T-cell (primary cell): ENCODE measurements around the gene ELFN2. TPM values are rescaled to one million over a fixed set of nuclear protein-coding genes. Genes with fewer than 3 reads are reported as not detected.
"Not testable (repeated sequence)": the region's sequence is repeated elsewhere in the genome, so short reads cannot be mapped to it uniquely, and the experiment has no call there.

ENCODE experiments used
- ATAC-seq, 4 experiments: fragments of 200-7000 bp in 3 of 4; fragments of 150-1000 bp in 1 of 4; cut with Tn5 transposase; replicated peaks in 1 of 4; 1 replicate in 3 of 4; 2 replicates in 1 of 4; pipeline ENCODE4 v1.10.0; 2021; ENCODE audit warnings: moderate library complexity in 3 of 4, mild to moderate bottlenecking in 2 of 4, moderate number of reproducible peaks in 1 of 4
- CTCF ChIA-PET, 2 donors: fragments of 300-600 bp; sonication (Branson Sonifier 250); formaldehyde crosslinking; loops; one replicate each; lab custom pipeline; 2022; ENCODE audit warnings: antibody characterized with exemption in 2 of 2; lab: Charles Lee
- POLR2A ChIA-PET, 2 donors: fragments of 300-600 bp; sonication (Branson Sonifier 250); formaldehyde crosslinking; loops; one replicate each; lab custom pipeline; 2022; ENCODE audit warnings: antibody characterized with exemption in 2 of 2; lab: Charles Lee
- DNase-seq, 35 experiments: peaks; one replicate each; pipeline versions ENCODE4 v3.0.0 to v3.0.0-alpha.2; 2013 to 2023
- H3K27ac ChIP-seq: one replicate; pipeline ENCODE4 v1.5.1; 2013; ENCODE audit warnings: low read length
- H3K27me3 ChIP-seq, 2 experiments: replicated peaks in 1 of 2; 1 replicate in 1 of 2; 2 replicates in 1 of 2; pipeline versions ENCODE4 v1.6.1 to v1.7.0; 2013; ENCODE audit warnings: low read length in 1 of 2, mixed read lengths in 1 of 2; ENCODE audit not compliant: control insufficient read depth in 2 of 2, insufficient read depth in 2 of 2; ENCODE audit errors: extremely low read depth in 1 of 2
- H3K36me3 ChIP-seq, 2 donors: 1 replicate in 1 of 2; 2 replicates in 1 of 2; pipeline versions ENCODE4 v1.6.1 to v1.7.0; 2013; ENCODE audit warnings: low read length in 1 of 2; ENCODE audit not compliant: control insufficient read depth in 2 of 2, insufficient read depth in 1 of 2; ENCODE audit errors: extremely low read depth in 1 of 2
- H3K4me1 ChIP-seq, 2 experiments: 1 replicate in 1 of 2; 2 replicates in 1 of 2; pipeline versions ENCODE4 v1.6.1 to v1.7.0; 2013; ENCODE audit warnings: low read length in 2 of 2, mixed read lengths in 1 of 2; ENCODE audit not compliant: insufficient read depth in 2 of 2, control insufficient read depth in 1 of 2; ENCODE audit errors: extremely low read depth in 1 of 2
- H3K4me3 ChIP-seq, 2 donors: 1 replicate in 1 of 2; 2 replicates in 1 of 2; pipeline versions ENCODE4 v1.5.1 to v1.7.0; 2013; ENCODE audit warnings: mild to moderate bottlenecking in 2 of 2, low read length in 1 of 2, moderate library complexity in 1 of 2; ENCODE audit not compliant: control insufficient read depth in 1 of 2; ENCODE audit errors: extremely low read depth in 1 of 2
- H3K9me3 ChIP-seq: 2 replicates; pipeline ENCODE4 v1.7.0; 2013
- H3K27ac Mint-ChIP-seq, 2 donors: one replicate each; pipeline ENCODE4 v1.8.0; 2020 to 2021; ENCODE audit warnings: mild to moderate bottlenecking in 2 of 2, mixed read lengths in 2 of 2
- H3K27me3 Mint-ChIP-seq, 2 donors: one replicate each; pipeline ENCODE4 v1.8.0; 2021 to 2022; ENCODE audit warnings: mixed read lengths in 2 of 2
- H3K36me3 Mint-ChIP-seq: one replicate; pipeline ENCODE4 v1.8.0; 2021; ENCODE audit warnings: mixed read lengths
- H3K4me1 Mint-ChIP-seq, 3 donors: one replicate each; pipeline ENCODE4 v1.8.0; 2020 to 2022; ENCODE audit warnings: mixed read lengths in 3 of 3, mild to moderate bottlenecking in 1 of 3
- H3K4me3 Mint-ChIP-seq, 3 donors: one replicate each; pipeline ENCODE4 v1.8.0; 2020 to 2022; ENCODE audit warnings: mild to moderate bottlenecking in 3 of 3, mixed read lengths in 3 of 3, moderate library complexity in 3 of 3
- H3K9me3 Mint-ChIP-seq, 3 donors: one replicate each; pipeline ENCODE4 v1.8.0; 2020 to 2022; ENCODE audit warnings: mixed read lengths in 3 of 3
- WGBS: methylation state at CpG from one replicate; pipeline ENCODE4 v1.1.5; 2013; ENCODE audit warnings: missing lambda C conversion rate; ENCODE audit not compliant: insufficient coverage; 5-methylcytosine and 5-hydroxymethylcytosine counted together
- total RNA-seq, 35 experiments: library from RNA in 6 of 35; stranded (reverse) in 6 of 35; fragments of 120-200 nt in 1 of 35; gene quantifications; one replicate each; pipeline versions ENCODE4 v1.2.1 to v1.2.4 and lab custom pipeline; 2013 to 2026

ELFN2 gene
- total RNA-seq, 5 donors from 2014 or later (not counting 1 experiment from before 2014, with no cell fraction given), result 0.09 to 0.88 (median 0.70) TPM

DNA sequence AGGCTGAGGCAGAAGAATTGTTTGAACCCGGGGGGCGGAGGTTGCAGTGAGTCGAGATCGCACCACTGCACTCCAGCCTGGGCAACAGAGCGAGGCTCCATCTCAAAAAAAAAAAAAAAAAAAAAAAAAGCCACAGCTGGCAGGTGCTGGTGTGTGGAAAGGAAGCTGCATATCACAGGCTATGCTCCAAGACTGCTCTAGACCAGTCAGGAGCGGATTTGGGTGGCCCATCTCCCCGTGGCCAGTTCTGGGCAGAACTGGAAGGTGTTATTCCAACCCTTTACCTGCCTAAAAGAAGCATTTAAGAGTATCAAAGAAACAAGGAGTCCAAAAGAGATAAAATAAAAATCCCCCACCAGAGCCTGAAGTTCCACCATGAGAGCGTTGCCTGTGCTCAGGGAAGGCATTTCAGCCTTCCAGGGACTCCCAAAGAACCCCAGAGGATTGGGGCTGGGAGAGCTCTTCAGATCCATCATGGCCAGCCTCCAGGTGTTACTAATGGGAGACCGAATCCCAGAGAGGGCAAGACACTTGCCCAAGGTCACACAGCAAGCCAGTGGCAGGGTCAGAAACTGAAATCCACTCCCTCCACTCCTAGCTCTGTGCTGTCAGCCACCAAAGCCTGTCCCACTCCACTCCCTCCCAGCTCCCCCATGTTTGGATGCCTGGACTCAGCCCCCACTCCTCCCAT is 44.6 kb upstream of the ELFN2 start:
- peaks cover 0 to 4% of the 10 kb centered on the region in 2 experiments for H3K4me1 ChIP-seq
- peaks cover 35 to 88% of the 10 kb centered on the region in 2 donors for H3K36me3 ChIP-seq
- no peak overlapping the region for H3K27ac ChIP-seq
- no peaks in the 10 kb centered on the region for H3K9me3 ChIP-seq
- ATAC-seq (no peak), DNase-seq (no peak)
- H3K36me3 Mint-ChIP-seq, result peaks cover 45% of the 10 kb centered on the region
- CTCF ChIA-PET, result interaction anchor here (0.5 to 1.6 kb wide), 9 partner anchors 14 to 428 kb away, joined by 3 to 11 read pairs (median 6); partner anchors contain the start of gene MFNG (in 1 of the 2)
- no peaks in the 10 kb centered on the region for H3K9me3 Mint-ChIP-seq
- POLR2A ChIA-PET, result no interaction called here
- H3K27me3 ChIP-seq, result no peaks in the 10 kb centered on the region
- no peak overlapping the region for H3K27ac Mint-ChIP-seq
- no peaks in the 10 kb centered on the region for H3K27me3 Mint-ChIP-seq
- no peak overlapping the region for H3K4me3 ChIP-seq
- no peak overlapping the region for H3K4me3 Mint-ChIP-seq
- peaks cover 8 to 17% (median 14%) of the 10 kb centered on the region in 3 donors for H3K4me1 Mint-ChIP-seq
- 100% methylated on average over 3 of the region's 9 CpGs for WGBS

GRCh38 chr22:37470087-37470445 is 42.8 kb upstream of the ELFN2 start:
- Histone ChIP-seq H3K4me3 (no peak overlapping the region), H3K27me3 (no peaks in the 10 kb centered on the region), H3K36me3 (peaks cover 39 to 85% of the 10 kb centered on the region in 2 donors), H3K27ac (no peak overlapping the region), H3K9me3 (no peaks in the 10 kb centered on the region), H3K4me1 (peaks cover 0 to 4% of the 10 kb centered on the region in 2 experiments)
- no peaks in the 10 kb centered on the region for H3K9me3 Mint-ChIP-seq
- ChIA-PET POLR2A (no interaction called here), CTCF (interaction anchor here (0.5 to 0.6 kb wide), 2 partner anchors 123 to 467 kb away, joined by 6 to 13 read pairs; no protein-coding TSS in a partner anchor)
- no peak for ATAC-seq
- H3K36me3 Mint-ChIP-seq, result peaks cover 49% of the 10 kb centered on the region
- no peak overlapping the region for H3K4me3 Mint-ChIP-seq
- DNase-seq, result no peak
- no peaks in the 10 kb centered on the region for H3K27me3 Mint-ChIP-seq
- H3K4me1 Mint-ChIP-seq, result peaks cover 11 to 27% (median 14%) of the 10 kb centered on the region in 3 donors
- WGBS, result 84% methylated on average over 3 of the region's 5 CpGs
- no peak overlapping the region for H3K27ac Mint-ChIP-seq

- H3K36me3 ChIP-seq, result peaks cover 35 to 80% of the 10 kb centered on the region in 2 donors
- ChIA-PET POLR2A (interaction anchor here in 1 of 2 donors (0.6 kb wide), 1 partner anchor 16 kb away, joined by 3 read pairs; the partner anchor contains the start of gene MFNG), CTCF (interaction anchor here in 1 of 2 donors (0.5 kb wide), 1 partner anchor 467 kb away, joined by 6 read pairs; no protein-coding TSS in a partner anchor)
- H3K9me3 Mint-ChIP-seq, result no peaks in the 10 kb centered on the region
- peaks cover 10 to 32% (median 10%) of the 10 kb centered on the region in 3 donors for H3K4me1 Mint-ChIP-seq
- no peak overlapping the region for H3K27ac ChIP-seq
- H3K27me3 ChIP-seq, result no peaks in the 10 kb centered on the region
- no peaks in the 10 kb centered on the region for H3K9me3 ChIP-seq
- no peaks in the 10 kb centered on the region for H3K27me3 Mint-ChIP-seq
- H3K36me3 Mint-ChIP-seq, result peaks cover 45% of the 10 kb centered on the region
- H3K27ac Mint-ChIP-seq, result no peak overlapping the region
- no peak overlapping the region for H3K4me3 Mint-ChIP-seq
- no peak overlapping the region for H3K4me3 ChIP-seq
- 100% methylated on average over 5 of the region's 8 CpGs for WGBS
- peaks cover 0 to 4% of the 10 kb centered on the region in 2 experiments for H3K4me1 ChIP-seq
- DNase-seq, result no peak
- ATAC-seq, result no peak
These were observed 42.3 kb upstream of the ELFN2 start for GRCh38 chr22:37469416-37470086.

DNA sequence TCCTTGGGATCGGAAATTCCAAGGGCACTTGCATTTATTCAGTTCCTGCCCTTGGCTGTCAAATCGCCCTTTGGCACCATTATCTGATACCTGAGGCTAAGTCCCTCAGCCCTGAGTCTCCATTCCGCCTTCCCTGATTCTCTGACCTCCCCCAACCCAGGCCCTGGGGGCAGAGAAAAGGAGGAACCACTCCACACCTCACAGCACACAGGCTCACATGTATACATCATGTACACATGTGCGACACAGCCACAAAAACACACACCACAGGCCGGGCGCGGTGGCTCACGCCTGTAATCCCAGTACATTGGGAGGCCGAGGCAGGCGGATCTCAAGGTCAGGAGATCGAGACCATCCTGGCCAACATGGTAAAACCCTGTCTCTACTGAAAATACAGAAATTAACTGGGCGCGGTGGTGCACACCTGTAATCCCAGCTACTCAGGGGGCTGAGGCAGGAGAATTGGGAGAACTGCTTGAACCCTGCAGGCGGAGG is 41.0 kb upstream of the ELFN2 start:
- H3K27me3 Mint-ChIP-seq, H3K27ac ChIP-seq, H3K4me1 ChIP-seq, H3K9me3 Mint-ChIP-seq, H3K9me3 ChIP-seq, ATAC-seq, DNase-seq, POLR2A ChIA-PET, H3K27me3 ChIP-seq, H3K4me3 ChIP-seq, H3K27ac Mint-ChIP-seq, H3K4me3 Mint-ChIP-seq, CTCF ChIA-PET: not testable (repeated sequence)
- H3K36me3 Mint-ChIP-seq, result peaks cover 46% of the 10 kb centered on the region
- peaks cover 29 to 67% of the 10 kb centered on the region in 2 donors for H3K36me3 ChIP-seq
- WGBS, result 95% methylated on average over 11 of the region's 14 CpGs
- H3K4me1 Mint-ChIP-seq, result peaks cover 7 to 32% (median 10%) of the 10 kb centered on the region in 3 donors

DNA sequence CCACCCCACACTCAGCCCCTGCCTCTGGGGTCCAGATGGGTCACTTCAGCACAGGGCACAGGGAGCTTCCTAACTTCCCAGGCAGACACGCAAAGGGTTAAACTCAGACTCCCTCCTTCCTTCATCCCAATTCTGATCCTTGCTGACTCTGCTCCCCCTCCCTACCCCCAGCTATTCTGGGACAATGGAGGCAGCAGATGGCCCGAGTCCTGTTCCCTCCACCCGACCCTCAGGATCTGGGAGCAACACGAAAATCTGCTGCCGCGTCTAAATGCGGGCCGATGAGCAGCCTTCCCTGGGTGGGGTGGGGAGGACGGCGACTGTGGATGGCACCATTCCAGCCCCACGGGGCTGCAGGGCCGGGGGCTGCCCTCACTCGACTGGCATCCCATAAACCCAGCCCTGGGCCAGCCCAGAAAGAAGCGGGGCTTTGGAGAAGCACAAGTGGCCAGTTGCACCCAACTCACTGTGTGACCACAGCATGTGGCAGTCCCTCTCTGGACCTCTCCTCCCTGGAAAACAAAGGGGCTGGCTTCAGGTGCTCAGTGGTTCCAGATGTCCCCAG is 40.2 kb upstream of the ELFN2 start:
- no peak overlapping the region for H3K4me3 Mint-ChIP-seq
- H3K27ac Mint-ChIP-seq, result no peak overlapping the region
- Histone ChIP-seq H3K9me3 (no peaks in the 10 kb centered on the region), H3K4me1 (peaks cover 0 to under 1% of the 10 kb centered on the region in 2 experiments), H3K27ac (no peak overlapping the region), H3K27me3 (no peaks in the 10 kb centered on the region), H3K36me3 (peaks cover 29 to 61% of the 10 kb centered on the region in 2 donors), H3K4me3 (no peak overlapping the region)
- 95% methylated on average over 6 of the region's 14 CpGs for WGBS
- CTCF ChIA-PET, result no interaction called here
- H3K36me3 Mint-ChIP-seq, result peaks cover 46% of the 10 kb centered on the region
- POLR2A ChIA-PET, result no interaction called here
- no peaks in the 10 kb centered on the region for H3K9me3 Mint-ChIP-seq
- ATAC-seq (no peak), DNase-seq (no peak)
- peaks cover 4 to 32% (median 9%) of the 10 kb centered on the region in 3 donors for H3K4me1 Mint-ChIP-seq
- H3K27me3 Mint-ChIP-seq, result no peaks in the 10 kb centered on the region

DNA sequence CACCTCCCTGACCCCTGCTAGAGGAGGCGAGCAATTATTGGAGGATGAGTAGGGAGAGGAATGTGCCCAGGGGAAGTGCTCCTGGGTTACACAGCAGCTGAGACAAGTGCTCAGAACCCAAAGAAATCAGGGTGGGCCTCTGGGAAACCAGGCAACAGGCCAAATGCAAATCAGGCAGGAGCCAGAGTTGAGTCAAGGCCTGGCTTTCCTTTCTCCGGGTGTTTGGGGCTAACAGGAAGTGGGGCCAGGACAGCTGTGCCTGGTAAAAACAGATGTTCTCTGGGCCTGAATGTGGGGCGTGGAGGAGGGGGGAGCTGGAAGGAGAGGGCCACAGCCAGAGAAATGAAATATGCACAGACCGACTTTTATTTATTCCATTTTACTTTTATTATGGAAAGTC is 36.9 kb upstream of the ELFN2 start:
- Mint-ChIP-seq H3K9me3 (no peaks in the 10 kb centered on the region), H3K4me3 (no peak overlapping the region), H3K27ac (peak overlapping the region in 1 of 2 donors; percentile 34), H3K36me3 (peaks cover 45% of the 10 kb centered on the region), H3K4me1 (peaks cover 2 to 24% (median 12%) of the 10 kb centered on the region in 3 donors), H3K27me3 (no peaks in the 10 kb centered on the region)
- Histone ChIP-seq H3K27me3 (no peaks in the 10 kb centered on the region), H3K4me3 (no peak overlapping the region), H3K27ac (no peak overlapping the region), H3K4me1 (no peaks in the 10 kb centered on the region), H3K36me3 (peaks cover 14 to 34% of the 10 kb centered on the region in 2 donors), H3K9me3 (no peaks in the 10 kb centered on the region)
- ATAC-seq (no peak), DNase-seq (no peak)
- WGBS, result 0% methylated on average over 1 of the region's 4 CpGs
- CTCF ChIA-PET, result no interaction called here
- POLR2A ChIA-PET, result no interaction called here
